IMR-90 (cell line): Measurements from ENCODE around the gene UBASH3A. TPM values are rescaled to one million over a fixed set of nuclear protein-coding genes. Genes with fewer than 3 reads are reported as not detected.

Experiments used
- ATAC-seq: fragments of 200-7000 bp; cut with Tn5 transposase; 2 replicates; pipeline ENCODE4 v1.9.1; 2020; ENCODE audit warnings: low read depth, mild to moderate bottlenecking, moderate library complexity
- BruUV-seq: library from RNA; stranded (reverse); fragments of 400-500 nt; replicated peaks from 2 replicates; lab custom pipeline; 2021; lab: Mats Ljungman, UMichigan
- CTCF ChIA-PET: fragments of 300-600 bp; formaldehyde crosslinking; extraction: SDS; loops from one replicate; lab custom pipeline; 2021; ENCODE audit warnings: antibody characterized with exemption; lab: Yijun Ruan, JAX
- POLR2A ChIA-PET: fragments of 300-600 bp; sonication (Branson Sonifier 250); formaldehyde crosslinking; loops from one replicate; lab custom pipeline; 2022; ENCODE audit warnings: antibody characterized with exemption; ENCODE audit not compliant: unreplicated experiment; lab: Charles Lee
- DNase-seq: peaks from one replicate; pipeline ENCODE4 v3.0.0; 2013
- H2AFZ ChIP-seq: replicated peaks from 2 replicates; pipeline ENCODE3; 2013; ENCODE audit warnings: low read length, mild to moderate bottlenecking; ENCODE audit not compliant: poor library complexity
- H2AK5ac ChIP-seq: 2 replicates; pipeline ENCODE4 v1.6.1; 2013; ENCODE audit warnings: low read depth, low read length, inconsistent platforms
- H2AK9ac ChIP-seq: replicated peaks from 2 replicates; pipeline ENCODE3; 2013; ENCODE audit warnings: mild to moderate bottlenecking, low read depth, low read length, moderate library complexity; ENCODE audit not compliant: poor library complexity
- H2BK120ac ChIP-seq: 2 replicates; pipeline ENCODE4 v1.6.1; 2013; ENCODE audit warnings: low read depth, low read length, inconsistent platforms
- H2BK15ac ChIP-seq: 3 replicates; pipeline ENCODE4 v1.6.1; 2013; ENCODE audit warnings: low read depth, low read length, inconsistent platforms
- H2BK20ac ChIP-seq: 2 replicates; pipeline ENCODE4 v1.6.1; 2013; ENCODE audit warnings: low read depth, mild to moderate bottlenecking, inconsistent platforms, low read length, moderate library complexity
- H2BK5ac ChIP-seq: 2 replicates; pipeline ENCODE4 v1.6.1; 2013; ENCODE audit warnings: mild to moderate bottlenecking, low read depth, low read length, inconsistent platforms; ENCODE audit not compliant: poor library complexity, severe bottlenecking
- H3K14ac ChIP-seq: replicated peaks from 2 replicates; pipeline ENCODE4 v1.6.1; 2013; ENCODE audit warnings: low read depth, low read length, inconsistent platforms
- H3K18ac ChIP-seq: 2 replicates; pipeline ENCODE4 v1.6.1; 2013; ENCODE audit warnings: low read depth, low read length, control low read depth
- H3K23ac ChIP-seq: 2 replicates; pipeline ENCODE4 v1.6.1; 2013; ENCODE audit warnings: low read depth, low read length, inconsistent platforms
- H3K27ac ChIP-seq: 2 replicates; pipeline ENCODE4 v1.5.1; 2013; ENCODE audit warnings: mild to moderate bottlenecking, control low read depth, low read length; ENCODE audit not compliant: insufficient read depth
- H3K27me3 ChIP-seq: 2 replicates; pipeline ENCODE4 v1.6.1; 2013; ENCODE audit warnings: low read length; ENCODE audit not compliant: control insufficient read depth, insufficient read depth
- H3K36me3 ChIP-seq: 2 replicates; pipeline ENCODE4 v1.6.1; 2013; ENCODE audit warnings: low read length, mixed read lengths; ENCODE audit not compliant: control insufficient read depth, insufficient read depth
- H3K4ac ChIP-seq: 2 replicates; pipeline ENCODE4 v1.6.1; 2013; ENCODE audit warnings: low read depth, low read length, inconsistent platforms
- H3K4me1 ChIP-seq: 2 replicates; pipeline ENCODE4 v1.6.1; 2013; ENCODE audit warnings: low read length, mixed read lengths; ENCODE audit not compliant: control insufficient read depth, insufficient read depth
- H3K4me2 ChIP-seq: 2 replicates; pipeline ENCODE4 v1.6.1; 2013; ENCODE audit warnings: low read depth, mild to moderate bottlenecking, control low read depth, low read length, moderate library complexity
- H3K4me3 ChIP-seq: 2 replicates; pipeline ENCODE4 v1.5.1; 2013; ENCODE audit warnings: low read depth, mild to moderate bottlenecking, control low read depth, low read length, moderate library complexity; ENCODE audit not compliant: insufficient read depth
- H3K56ac ChIP-seq: 2 replicates; pipeline ENCODE4 v1.6.1; 2013; ENCODE audit warnings: low read length, inconsistent platforms; ENCODE audit not compliant: insufficient read depth; ENCODE audit errors: extremely low read depth
- H3K79me1 ChIP-seq, 2 experiments: 2 replicates each; pipeline ENCODE4 v1.6.1; 2013; ENCODE audit warnings: low read length in 2 of 2, inconsistent platforms in 1 of 2, low read depth in 1 of 2
- H3K9ac ChIP-seq: 2 replicates; pipeline ENCODE4 v1.6.1; 2013; ENCODE audit warnings: low read depth, low read length, control low read depth
- H3K9me1 ChIP-seq: 2 replicates; pipeline ENCODE4 v1.6.1; 2013; ENCODE audit warnings: low read length, inconsistent platforms; ENCODE audit not compliant: insufficient read depth
- H3K9me3 ChIP-seq: 2 replicates; pipeline ENCODE4 v1.6.1; 2013; ENCODE audit warnings: low read length; ENCODE audit not compliant: control insufficient read depth, insufficient read depth
- H4K20me1 ChIP-seq: 2 replicates; pipeline ENCODE4 v1.6.1; 2013; ENCODE audit warnings: low read length, inconsistent platforms; ENCODE audit not compliant: insufficient read depth
- H4K5ac ChIP-seq: 2 replicates; pipeline ENCODE4 v1.6.1; 2013; ENCODE audit warnings: mild to moderate bottlenecking, low read depth, low read length, control low read depth
- H4K8ac ChIP-seq, 2 experiments: 2 replicates each; pipeline ENCODE4 v1.6.1; 2013; ENCODE audit warnings: low read depth in 2 of 2, low read length in 2 of 2, control low read depth in 1 of 2, inconsistent platforms in 1 of 2
- H4K91ac ChIP-seq: 2 replicates; pipeline ENCODE4 v1.6.1; 2013; ENCODE audit warnings: low read depth, low read length, inconsistent platforms; ENCODE audit not compliant: insufficient read depth
- BHLHE40 ChIP-seq: fragments of 150-350 bp; IDR thresholded peaks from 2 replicates; pipeline ENCODE4 v1.6.1; 2016; ENCODE audit warnings: mild to moderate bottlenecking, low read depth, low read length
- CEBPB ChIP-seq: IDR thresholded peaks from 2 replicates; pipeline ENCODE4 v1.6.1; 2012; ENCODE audit warnings: low read depth, low read length, improper control_type of control experiment
- CHD1 ChIP-seq: IDR thresholded peaks from 2 replicates; pipeline ENCODE4 v1.6.1; 2012; ENCODE audit warnings: low read depth, low read length, improper control_type of control experiment
- CTCF ChIP-seq: conservative IDR thresholded peaks from 2 replicates; pipeline ENCODE4 v1.5.1; 2012; ENCODE audit warnings: mild to moderate bottlenecking, low read depth, low read length, improper control_type of control experiment
- FOS ChIP-seq: fragments of 150-350 bp; IDR thresholded peaks from 2 replicates; pipeline ENCODE4 v1.6.1; 2016; ENCODE audit warnings: low read depth, low read length
- MAZ ChIP-seq: IDR thresholded peaks from 2 replicates; pipeline ENCODE4 v1.6.1; 2012; ENCODE audit warnings: low read depth, mild to moderate bottlenecking, low read length, improper control_type of control experiment, moderate library complexity, borderline replicate concordance
- POLR2A ChIP-seq: IDR thresholded peaks from 2 replicates; pipeline ENCODE4 v1.6.1; 2012; ENCODE audit warnings: mild to moderate bottlenecking, low read depth, low read length
- WGBS, 2 experiments: methylation state at CpG; one replicate each; pipeline versions ENCODE4 v1.1.5 to v1.1.7; 2013; ENCODE audit warnings: missing lambda C conversion rate in 2 of 2; ENCODE audit not compliant: insufficient read length in 1 of 2; ENCODE audit errors: extremely low coverage in 2 of 2; 5-methylcytosine and 5-hydroxymethylcytosine counted together
- dilution Hi-C: fragments of 300-500 bp; cut with HindIII; formaldehyde crosslinking; loops from one replicate; pipeline ENCODE4 v1.14.3; 2018; ENCODE audit warnings: low sequenced_read_pairs; ENCODE audit not compliant: unreplicated experiment
- in situ Hi-C: fragments of 300-500 bp; cut with MboI; formaldehyde crosslinking; loops from 3 replicates; pipeline ENCODE4 v1.14.3; 2019; ENCODE audit warnings: low sequenced_read_pairs, inconsistent platforms, mixed read lengths
- intact Hi-C: fragments of 100-400 bp; cut with micrococcal nuclease; formaldehyde crosslinking; loops from 2 replicates; pipeline ENCODE4 v1.10.0; 2022
- polyA plus RNA-seq, 3 experiments: library from polyadenylated mRNA; depleted of rRNA; stranded (reverse); fragments of >200 nt; gene quantifications; 2 replicates each; pipeline ENCODE4 v1.2.3, GENCODE V29; 2012; ENCODE audit warnings: low replicate concordance in 1 of 3
- total RNA-seq: library from RNA; depleted of rRNA; stranded (reverse); fragments of >200 nt; gene quantifications from 2 replicates; pipeline ENCODE4 v1.2.3, GENCODE V29; 2012
- TF ChIP-seq, protein P1 (sequence below): fragments of 150-350 bp; IDR thresholded peaks from 2 replicates; pipeline ENCODE4 v1.6.1; 2016; ENCODE audit warnings: low read depth, mild to moderate bottlenecking, low read length, moderate library complexity, borderline replicate concordance

Gene UBASH3A
- total and polyA plus RNA-seq, 2 of the 4 experiments (the other 2 are of a cell fraction) = not detected

DNA sequence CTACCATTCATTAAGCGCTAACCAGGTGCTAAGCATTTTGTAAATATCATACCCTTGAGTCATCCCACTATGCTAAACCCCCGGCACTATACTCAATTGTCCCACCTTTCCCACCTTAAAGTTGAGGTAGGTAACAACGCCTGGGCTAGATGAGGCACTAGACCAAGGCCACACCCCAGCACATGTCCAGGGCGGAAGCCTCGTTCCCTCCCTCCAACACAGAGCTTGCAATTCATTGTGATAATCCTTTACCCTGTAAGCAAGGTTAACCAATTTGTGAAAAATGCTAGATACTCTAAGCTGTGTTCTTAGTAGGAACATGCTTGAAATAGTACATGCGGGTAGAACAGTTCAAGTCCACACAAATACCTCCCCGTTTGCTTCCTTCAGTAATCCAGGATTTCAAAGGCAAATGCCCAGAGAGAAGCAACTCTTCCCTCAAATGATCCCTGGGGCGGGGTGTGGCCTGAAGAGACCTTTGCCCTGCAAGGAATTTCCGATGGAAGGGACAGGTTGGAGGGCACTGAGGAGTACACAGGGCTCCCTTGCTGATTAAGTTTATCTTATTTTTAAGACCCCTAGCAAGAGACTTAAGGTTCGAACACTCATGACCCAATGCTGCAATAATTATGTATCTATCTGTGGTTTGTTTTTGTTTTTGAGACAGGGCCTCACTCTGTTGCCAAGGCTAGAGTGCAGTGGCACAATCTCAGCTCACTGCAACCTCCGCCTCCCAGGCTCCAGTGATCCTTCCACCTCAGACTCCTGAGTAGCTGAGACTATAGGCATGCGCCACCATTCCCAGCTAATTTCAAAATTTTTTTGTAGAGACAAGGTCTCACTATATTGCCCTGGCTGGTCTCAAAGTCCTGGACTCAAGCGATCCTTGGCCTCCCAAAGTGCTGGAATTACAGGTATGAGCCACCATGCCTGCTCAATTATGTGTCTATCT lies 89.7 kb downstream of the UBASH3A start:
- H3K4me3 ChIP-seq = no peak overlapping the region
- H3K14ac ChIP-seq = no peak overlapping the region
- H2AK9ac ChIP-seq = no peak overlapping the region
- H3K4me2 ChIP-seq = no peak overlapping the region
- H3K9me1 ChIP-seq = 0 out of 2 replicates have a peak, but pooled peaks cover 4% of the 10 kb centered on the region
- H3K27ac ChIP-seq = no peak overlapping the region
- no peak overlapping the region for H2BK5ac ChIP-seq
- H2BK120ac ChIP-seq = no peak overlapping the region
- WGBS, 2 experiments = 90% methylated on average over 2 of the region's 13 CpGs; no CpG with 5 or more reads in 1 of the 2 experiments
- H3K23ac ChIP-seq = no peak overlapping the region
- H3K9ac ChIP-seq = no peak overlapping the region
- H3K4ac ChIP-seq = no peak overlapping the region
- no peak overlapping the region for H4K5ac ChIP-seq
- no peak overlapping the region for H3K18ac ChIP-seq
- no peaks in the 10 kb centered on the region for H4K20me1 ChIP-seq
- H3K9me3 ChIP-seq = no peaks in the 10 kb centered on the region; the same call in 1 of the 2 replicates
- H2AK5ac ChIP-seq = no peak overlapping the region
- no peak overlapping the region for H4K8ac ChIP-seq
- no peak overlapping the region for H4K91ac ChIP-seq
- H2BK20ac ChIP-seq = no peak overlapping the region
- TF ChIP-seq, protein P1, sequence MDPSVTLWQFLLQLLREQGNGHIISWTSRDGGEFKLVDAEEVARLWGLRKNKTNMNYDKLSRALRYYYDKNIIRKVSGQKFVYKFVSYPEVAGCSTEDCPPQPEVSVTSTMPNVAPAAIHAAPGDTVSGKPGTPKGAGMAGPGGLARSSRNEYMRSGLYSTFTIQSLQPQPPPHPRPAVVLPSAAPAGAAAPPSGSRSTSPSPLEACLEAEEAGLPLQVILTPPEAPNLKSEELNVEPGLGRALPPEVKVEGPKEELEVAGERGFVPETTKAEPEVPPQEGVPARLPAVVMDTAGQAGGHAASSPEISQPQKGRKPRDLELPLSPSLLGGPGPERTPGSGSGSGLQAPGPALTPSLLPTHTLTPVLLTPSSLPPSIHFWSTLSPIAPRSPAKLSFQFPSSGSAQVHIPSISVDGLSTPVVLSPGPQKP = no peak
- TF ChIP-seq FOS (no peak), CHD1 (no peak), CEBPB (no peak), MAZ (no peak), BHLHE40 (no peak), POLR2A (no peak), CTCF (no peak)
- intact Hi-C loops (no loop called here), dilution Hi-C loops (no loop called here), in situ Hi-C loops (no loop called here)
- ChIA-PET POLR2A (no interaction called here), CTCF (interaction anchor here (0.6 kb wide), 1 partner anchor 835 kb away, joined by 7 read pairs; no protein-coding TSS in a partner anchor)
- H2BK15ac ChIP-seq = no peak overlapping the region
- H3K56ac ChIP-seq = no peak overlapping the region
- no peak for DNase-seq
- H3K4me1 ChIP-seq = no peaks in the 10 kb centered on the region
- H2AFZ ChIP-seq = no peak overlapping the region
- BruUV-seq = no TSS peak
- H3K27me3 ChIP-seq = peaks cover 8% of the 10 kb centered on the region; the same call in 1 of the 2 replicates
- no peaks in the 10 kb centered on the region for H3K79me1 ChIP-seq
- no peak for ATAC-seq
- no peaks in the 10 kb centered on the region for H3K36me3 ChIP-seq
